ENCODE results near the gene COLEC12. TPM values are rescaled to one million over a fixed set of nuclear protein-coding genes. Genes with fewer than 3 reads are reported as not detected.

The COLEC12 gene
- total RNA-seq, 1 experiment from 2014 or later, result not detected

- TF ChIP-seq, protein P1, sequence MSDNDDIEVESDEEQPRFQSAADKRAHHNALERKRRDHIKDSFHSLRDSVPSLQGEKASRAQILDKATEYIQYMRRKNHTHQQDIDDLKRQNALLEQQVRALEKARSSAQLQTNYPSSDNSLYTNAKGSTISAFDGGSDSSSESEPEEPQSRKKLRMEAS (IDR thresholded peaks at IDR 0.05), result no peak
- TF ChIP-seq SIN3A (IDR thresholded peaks at IDR 0.05; ENCODE audit: low read depth), result no peak
Observed at GRCh38 chr18:413233-413632, 87.3 kb downstream of the COLEC12 start (continued).

DNA sequence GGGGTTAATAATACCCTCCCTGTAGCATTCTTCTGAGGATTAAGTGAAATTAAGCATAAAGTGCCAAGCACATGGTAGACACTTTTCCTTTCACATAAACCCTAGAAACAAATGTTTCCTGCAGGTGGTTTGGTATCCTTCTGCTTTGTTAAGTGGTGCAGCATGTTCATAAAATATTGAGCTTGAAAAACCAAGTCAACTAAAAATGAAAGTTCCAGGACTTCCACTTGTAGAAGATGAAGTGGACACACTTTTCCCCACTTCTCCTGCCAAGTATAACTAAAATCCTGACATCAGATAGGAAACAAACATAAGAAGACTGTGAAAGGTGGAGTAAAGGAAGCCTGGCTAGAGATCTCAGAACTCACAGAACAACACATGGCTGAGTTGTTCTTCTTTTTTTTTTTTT, 90.5 kb downstream of the COLEC12 start:
- Histone ChIP-seq H3K4me3 (replicated peaks in 1 of 2; ENCODE audit: low read depth in 1 of 2, low read length in 2 of 2) (no peak overlapping the region), H3K9ac (ENCODE audit: low read length) (no peak overlapping the region), H3K4me1 (ENCODE audit: control insufficient read depth in 1 of 2, insufficient read depth in 2 of 2, low read length in 2 of 2) (no peaks in the 10 kb centered on the region), H3K9me3 (ENCODE audit: control insufficient read depth in 1 of 2, insufficient read depth in 1 of 2, low read depth in 1 of 2, low read length in 2 of 2) (no peaks in the 10 kb centered on the region), H3K36me3 (ENCODE audit: control insufficient read depth in 1 of 2, insufficient read depth in 2 of 2, low read length in 2 of 2) (no peaks in the 10 kb centered on the region), H3K79me2 (ENCODE audit: insufficient read depth, low read length) (no peaks in the 10 kb centered on the region), H3K4me2 (ENCODE audit: low read length) (no peak overlapping the region), H2AFZ (ENCODE audit: low read depth, low read length, poor library complexity, severe bottlenecking) (no peak overlapping the region), H3K9me2 (ENCODE audit: insufficient read depth) (no peaks in the 10 kb centered on the region), H3K27ac (ENCODE audit: low read depth, low read length) (no peak overlapping the region), H3K27me3 (ENCODE audit: insufficient read depth, low read length) (no peaks in the 10 kb centered on the region), H4K20me1 (ENCODE audit: insufficient read depth) (no peaks in the 10 kb centered on the region)
- DNase-seq (ENCODE audit: low read depth, low spot score) (no peak), ATAC-seq (no peak)
- BruUV-seq (replicated peaks), result no TSS peak
- CTCF ChIA-PET, result no interaction called here
- intact Hi-C loops (cut with micrococcal nuclease), result no loop called here
- no peak for TF ChIP-seq TCF7L2 (IDR thresholded peaks at IDR 0.05; ENCODE audit: borderline replicate concordance, extremely low read depth, insufficient read depth, insufficient read length)
- no peak for TF ChIP-seq JUND (IDR thresholded peaks at IDR 0.05)
- TF ChIP-seq FOSL1 (IDR thresholded peaks at IDR 0.05; ENCODE audit: low read depth), result no peak
- no peak for TF ChIP-seq REST (IDR thresholded peaks at IDR 0.05; ENCODE audit: low read depth)
- no peak for TF ChIP-seq CEBPB (IDR thresholded peaks at IDR 0.05; ENCODE audit: low read depth)
- TF ChIP-seq YY1 (IDR thresholded peaks at IDR 0.05; ENCODE audit: extremely low read depth, insufficient replicate concordance, low read depth, low read length), result no peak
- TF ChIP-seq CBX3 (IDR thresholded peaks at IDR 0.05; ENCODE audit: low read depth), result no peak
- TF ChIP-seq SRF (IDR thresholded peaks at IDR 0.05; ENCODE audit: low read depth), result no peak
- TF ChIP-seq SP1 (IDR thresholded peaks at IDR 0.05; ENCODE audit: low read depth), result no peak
- TF ChIP-seq EGR1 (IDR thresholded peaks at IDR 0.05; ENCODE audit: low read depth), result no peak
- TF ChIP-seq POLR2A (IDR thresholded peaks at IDR 0.05; ENCODE audit: borderline replicate concordance, extremely low read depth, insufficient read depth, insufficient read length), result no peak
- no peak for TF ChIP-seq ZBTB33 (IDR thresholded peaks at IDR 0.05; ENCODE audit: extremely low read depth, insufficient replicate concordance, low read length)
- no peak for TF ChIP-seq EZH2 (IDR thresholded peaks at IDR 0.05)
- no peak for TF ChIP-seq ELF1 (IDR thresholded peaks at IDR 0.05; ENCODE audit: borderline replicate concordance, low read depth)
- no peak for TF ChIP-seq ZNF274 (IDR thresholded peaks at IDR 0.05; ENCODE audit: low read depth, low read length)
- TF ChIP-seq RAD21 (IDR thresholded peaks at IDR 0.05; ENCODE audit: low read depth), result no peak
- no peak for TF ChIP-seq ATF3 (IDR thresholded peaks at IDR 0.05)
- no peak for TF ChIP-seq ZFX (IDR thresholded peaks at IDR 0.05)
- RAD21 ChIA-PET (ENCODE audit: low non-redundant PET in 1 of 2, low total read pairs in 2 of 2, uncharacterized antibody in 2 of 2, unreplicated experiment in 2 of 2), result no interaction called here
- POLR2A ChIA-PET, result no interaction called here

Data from HCT116 (cell line).